HepG2 (cell line): ENCODE data around the gene PSRC1. TPM values are rescaled to one million over a fixed set of nuclear protein-coding genes. Genes with fewer than 3 reads are reported as not detected.

Experiments used
- CENPBD1 ChIP-seq: sonication (generic); formaldehyde crosslinking; IDR thresholded peaks from 2 replicates; pipeline ENCODE4 v1.8.0; 2022; ENCODE audit warnings: missing genetic modification reagents, low read depth, mild to moderate bottlenecking, borderline replicate concordance
- HNRNPLL ChIP-seq: fragments of 200-400 bp; formaldehyde crosslinking; IDR thresholded peaks from 2 replicates; pipeline ENCODE4 v1.6.1; 2017; ENCODE audit warnings: mild to moderate bottlenecking, low read depth, low read length; ENCODE audit not compliant: poor library complexity, severe bottlenecking
- KDM4B ChIP-seq: sonication (generic); formaldehyde crosslinking; IDR thresholded peaks from 2 replicates; pipeline ENCODE4 v1.4.0; 2020; ENCODE audit warnings: missing genetic modification reagents
- NFRKB ChIP-seq: fragments of 450-650 bp; IDR thresholded peaks from 2 replicates; pipeline ENCODE4 v1.6.1; 2017
- PHF8 ChIP-seq: sonication (generic); formaldehyde crosslinking; IDR thresholded peaks from 2 replicates; pipeline ENCODE4 v1.5.0; 2020; ENCODE audit warnings: missing genetic modification reagents
- SIX4 ChIP-seq: sonication (generic); formaldehyde crosslinking; IDR thresholded peaks from 2 replicates; pipeline ENCODE4 v1.4.0; 2020; ENCODE audit warnings: missing genetic modification reagents
- TBP ChIP-seq: sonication (generic); formaldehyde crosslinking; IDR thresholded peaks from 2 replicates; pipeline ENCODE4 v1.5.0; 2020; ENCODE audit warnings: missing genetic modification reagents
- ZNF543 ChIP-seq: sonication (generic); formaldehyde crosslinking; IDR thresholded peaks from 2 replicates; pipeline ENCODE4 v1.4.0; 2020; ENCODE audit warnings: mild to moderate bottlenecking, missing genetic modification reagents
- ZUFSP ChIP-seq: sonication (generic); formaldehyde crosslinking; IDR thresholded peaks from 2 replicates; pipeline ENCODE4 v1.9.0; 2021; ENCODE audit warnings: missing genetic modification reagents, mild to moderate bottlenecking, borderline replicate concordance
- polyA plus RNA-seq, 8 experiments: library from polyadenylated mRNA; depleted of rRNA in 3 of 8; stranded (reverse) in 7 of 8; unstranded in 1 of 8; fragments of >200 nt; fragmentation: Illumina TruSeq in 4 of 8; extraction: Trizol in 4 of 8; gene quantifications; 2 replicates each; pipeline versions ENCODE4 v1.2.1 to v1.2.3, GENCODE V29; 2011 to 2016; ENCODE audit warnings: low read depth in 4 of 8, missing spikeins in 1 of 8, mixed read lengths in 1 of 8; ENCODE audit not compliant: insufficient read depth in 1 of 8
- total RNA-seq, 5 experiments: library from RNA; depleted of rRNA; stranded (reverse); fragments of >200 nt; fragmentation: Illumina TruSeq; extraction: Trizol; gene quantifications; 2 replicates each; pipeline ENCODE4 v1.2.3, GENCODE V29; 2016; ENCODE audit warnings: low read depth in 1 of 5
- TF ChIP-seq, protein P1 (sequence below): sonication (generic); formaldehyde crosslinking; IDR thresholded peaks from 2 replicates; pipeline ENCODE4 v1.4.0; 2020; ENCODE audit warnings: missing genetic modification reagents
- TF ChIP-seq, protein P2 (sequence below): sonication (generic); formaldehyde crosslinking; IDR thresholded peaks from 2 replicates; pipeline ENCODE4 v1.8.0; 2022; ENCODE audit warnings: mild to moderate bottlenecking, missing genetic modification reagents, borderline replicate concordance
- TF ChIP-seq, protein P3 (sequence below): sonication (generic); formaldehyde crosslinking; conservative IDR thresholded peaks from 2 replicates; pipeline ENCODE4 v1.4.0; 2020; ENCODE audit warnings: missing genetic modification reagents

The PSRC1 gene
- total and polyA plus RNA-seq, 2 of the 13 experiments (the other 11 are each of a cell fraction or from before 2014, with no cell fraction given): 28.6 to 30.3 TPM

DNA sequence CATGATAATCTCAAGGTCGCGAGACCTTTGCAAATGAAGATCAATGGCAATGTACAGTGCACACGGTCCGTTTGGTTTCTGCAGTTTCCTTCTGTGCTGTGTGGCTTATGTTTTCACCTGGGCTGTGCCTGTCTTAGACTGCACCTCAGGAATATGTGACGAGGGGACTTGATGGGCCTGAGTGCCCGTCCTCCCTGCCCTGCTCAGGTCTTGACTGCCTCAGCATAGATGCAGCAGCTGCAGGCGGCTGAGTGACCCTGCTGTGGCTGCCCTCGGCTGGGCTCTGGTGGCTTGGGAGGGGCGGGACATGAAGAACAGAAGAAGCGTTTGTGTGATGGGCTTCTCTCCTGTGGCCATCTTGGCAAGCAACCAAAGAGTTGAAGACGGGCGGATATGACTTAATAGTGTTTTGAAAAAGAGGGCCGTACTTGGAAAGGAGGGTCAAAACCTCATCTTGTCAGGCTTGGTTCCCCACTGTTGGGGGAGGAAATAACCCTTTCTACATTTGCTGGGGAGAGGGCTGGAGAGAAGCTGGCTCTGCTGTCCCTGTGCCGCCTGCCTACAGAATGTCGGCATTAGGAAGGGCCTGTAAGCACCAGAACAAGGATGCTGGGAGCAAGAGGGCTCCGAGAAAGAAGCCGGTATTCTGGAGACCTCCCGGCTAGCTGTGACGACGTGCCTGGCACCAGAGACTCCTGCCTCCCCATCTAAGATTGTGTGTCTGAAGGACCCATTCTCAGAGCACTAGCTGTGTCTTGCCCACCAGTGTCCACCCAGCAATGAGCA, 16.8 kb upstream of the PSRC1 start (continued):
- TF ChIP-seq, protein P1, sequence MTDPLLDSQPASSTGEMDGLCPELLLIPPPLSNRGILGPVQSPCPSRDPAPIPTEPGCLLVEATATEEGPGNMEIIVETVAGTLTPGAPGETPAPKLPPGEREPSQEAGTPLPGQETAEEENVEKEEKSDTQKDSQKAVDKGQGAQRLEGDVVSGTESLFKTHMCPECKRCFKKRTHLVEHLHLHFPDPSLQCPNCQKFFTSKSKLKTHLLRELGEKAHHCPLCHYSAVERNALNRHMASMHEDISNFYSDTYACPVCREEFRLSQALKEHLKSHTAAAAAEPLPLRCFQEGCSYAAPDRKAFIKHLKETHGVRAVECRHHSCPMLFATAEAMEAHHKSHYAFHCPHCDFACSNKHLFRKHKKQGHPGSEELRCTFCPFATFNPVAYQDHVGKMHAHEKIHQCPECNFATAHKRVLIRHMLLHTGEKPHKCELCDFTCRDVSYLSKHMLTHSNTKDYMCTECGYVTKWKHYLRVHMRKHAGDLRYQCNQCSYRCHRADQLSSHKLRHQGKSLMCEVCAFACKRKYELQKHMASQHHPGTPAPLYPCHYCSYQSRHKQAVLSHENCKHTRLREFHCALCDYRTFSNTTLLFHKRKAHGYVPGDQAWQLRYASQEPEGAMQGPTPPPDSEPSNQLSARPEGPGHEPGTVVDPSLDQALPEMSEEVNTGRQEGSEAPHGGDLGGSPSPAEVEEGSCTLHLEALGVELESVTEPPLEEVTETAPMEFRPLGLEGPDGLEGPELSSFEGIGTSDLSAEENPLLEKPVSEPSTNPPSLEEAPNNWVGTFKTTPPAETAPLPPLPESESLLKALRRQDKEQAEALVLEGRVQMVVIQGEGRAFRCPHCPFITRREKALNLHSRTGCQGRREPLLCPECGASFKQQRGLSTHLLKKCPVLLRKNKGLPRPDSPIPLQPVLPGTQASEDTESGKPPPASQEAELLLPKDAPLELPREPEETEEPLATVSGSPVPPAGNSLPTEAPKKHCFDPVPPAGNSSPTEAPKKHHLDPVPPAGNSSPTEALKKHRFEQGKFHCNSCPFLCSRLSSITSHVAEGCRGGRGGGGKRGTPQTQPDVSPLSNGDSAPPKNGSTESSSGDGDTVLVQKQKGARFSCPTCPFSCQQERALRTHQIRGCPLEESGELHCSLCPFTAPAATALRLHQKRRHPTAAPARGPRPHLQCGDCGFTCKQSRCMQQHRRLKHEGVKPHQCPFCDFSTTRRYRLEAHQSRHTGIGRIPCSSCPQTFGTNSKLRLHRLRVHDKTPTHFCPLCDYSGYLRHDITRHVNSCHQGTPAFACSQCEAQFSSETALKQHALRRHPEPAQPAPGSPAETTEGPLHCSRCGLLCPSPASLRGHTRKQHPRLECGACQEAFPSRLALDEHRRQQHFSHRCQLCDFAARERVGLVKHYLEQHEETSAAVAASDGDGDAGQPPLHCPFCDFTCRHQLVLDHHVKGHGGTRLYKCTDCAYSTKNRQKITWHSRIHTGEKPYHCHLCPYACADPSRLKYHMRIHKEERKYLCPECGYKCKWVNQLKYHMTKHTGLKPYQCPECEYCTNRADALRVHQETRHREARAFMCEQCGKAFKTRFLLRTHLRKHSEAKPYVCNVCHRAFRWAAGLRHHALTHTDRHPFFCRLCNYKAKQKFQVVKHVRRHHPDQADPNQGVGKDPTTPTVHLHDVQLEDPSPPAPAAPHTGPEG (CRISPR knock-in tag): no peak
- TF ChIP-seq, protein P2, sequence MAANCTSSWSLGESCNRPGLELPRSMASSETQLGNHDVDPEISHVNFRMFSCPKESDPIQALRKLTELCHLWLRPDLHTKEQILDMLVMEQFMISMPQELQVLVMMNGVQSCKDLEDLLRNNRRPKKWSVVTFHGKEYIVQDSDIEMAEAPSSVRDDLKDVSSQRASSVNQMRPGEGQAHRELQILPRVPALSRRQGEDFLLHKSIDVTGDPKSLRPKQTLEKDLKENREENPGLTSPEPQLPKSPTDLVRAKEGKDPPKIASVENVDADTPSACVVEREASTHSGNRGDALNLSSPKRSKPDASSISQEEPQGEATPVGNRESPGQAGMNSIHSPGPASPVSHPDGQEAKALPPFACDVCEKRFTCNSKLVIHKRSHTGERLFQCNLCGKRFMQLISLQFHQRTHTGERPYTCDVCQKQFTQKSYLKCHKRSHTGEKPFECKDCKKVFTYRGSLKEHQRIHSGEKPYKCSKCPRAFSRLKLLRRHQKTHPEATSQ (CRISPR knock-in tag): no peak
- TF ChIP-seq KDM4B: no peak; the same call in 1 of the 2 replicates
- TF ChIP-seq ZNF543 (CRISPR knock-in tag): no peak
- TF ChIP-seq SIX4 (CRISPR knock-in tag): no peak
- no peak for TF ChIP-seq CENPBD1 (CRISPR knock-in tag)
- no peak for TF ChIP-seq ZUFSP (CRISPR knock-in tag)
- TF ChIP-seq HNRNPLL: no peak
- TF ChIP-seq PHF8 (CRISPR knock-in tag): 0 out of 2 replicates have a peak, but pooled peaks have one; percentile 19
- TF ChIP-seq, protein P3, sequence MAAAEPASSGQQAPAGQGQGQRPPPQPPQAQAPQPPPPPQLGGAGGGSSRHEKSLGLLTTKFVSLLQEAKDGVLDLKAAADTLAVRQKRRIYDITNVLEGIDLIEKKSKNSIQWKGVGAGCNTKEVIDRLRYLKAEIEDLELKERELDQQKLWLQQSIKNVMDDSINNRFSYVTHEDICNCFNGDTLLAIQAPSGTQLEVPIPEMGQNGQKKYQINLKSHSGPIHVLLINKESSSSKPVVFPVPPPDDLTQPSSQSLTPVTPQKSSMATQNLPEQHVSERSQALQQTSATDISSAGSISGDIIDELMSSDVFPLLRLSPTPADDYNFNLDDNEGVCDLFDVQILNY (CRISPR knock-in tag): no peak
- TF ChIP-seq NFRKB: no peak
- TF ChIP-seq TBP (CRISPR knock-in tag): no peak
